HG03469 (cell line): ENCODE results near the gene TEKT5.
"Not testable (repeated sequence)": the region's sequence is repeated elsewhere in the genome, so short reads cannot be mapped to it uniquely, and the experiment has no call there.

Experiments
- ATAC-seq: cut with Tn5 transposase; IDR thresholded peaks from one replicate; pipeline ENCODE4 v1.9.1; 2021; ENCODE audit warnings: mild to moderate bottlenecking, moderate library complexity, moderate number of reproducible peaks; ENCODE audit not compliant: unreplicated experiment

TEKT5 gene

DNA sequence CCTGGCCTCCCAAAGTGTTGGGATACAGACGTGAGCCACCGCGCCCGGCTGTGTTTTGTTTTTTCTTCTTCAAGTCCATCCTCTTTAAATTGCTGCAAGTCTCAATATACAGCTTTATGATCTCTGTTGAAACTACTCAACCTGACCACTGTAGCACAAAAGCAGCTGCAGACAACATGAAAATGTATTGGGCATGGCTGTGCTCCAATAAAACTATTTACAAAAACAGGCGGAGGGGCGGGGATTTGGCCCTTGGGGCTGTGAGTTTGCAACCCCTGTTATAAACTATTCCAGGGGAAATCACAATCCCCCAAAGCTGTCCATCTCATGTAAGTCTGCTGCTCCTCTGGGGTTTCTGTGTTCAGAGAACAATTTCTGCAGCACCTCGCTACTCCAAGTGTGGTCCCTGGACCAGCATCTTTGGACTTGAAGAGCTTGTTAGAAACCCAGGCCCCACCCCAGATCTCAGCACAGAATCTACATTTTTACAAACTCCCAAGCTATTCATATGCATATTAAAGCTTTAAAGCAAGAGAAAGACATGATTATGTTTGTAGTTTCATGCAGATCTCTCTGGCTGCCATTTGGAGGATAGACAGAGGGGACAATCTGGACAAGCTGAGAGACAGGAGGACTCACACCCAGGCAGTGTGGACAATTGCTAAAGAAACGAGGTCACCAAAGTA, 33.6 kb downstream of the TEKT5 start:
- no peak for ATAC-seq

GRCh38 chr16:10658943-10659342, 35.8 kb downstream of the TEKT5 start:
- ATAC-seq, result no peak

GRCh38 chr16:10657925-10658324, 36.8 kb downstream of the TEKT5 start:
- ATAC-seq, result no peak

DNA sequence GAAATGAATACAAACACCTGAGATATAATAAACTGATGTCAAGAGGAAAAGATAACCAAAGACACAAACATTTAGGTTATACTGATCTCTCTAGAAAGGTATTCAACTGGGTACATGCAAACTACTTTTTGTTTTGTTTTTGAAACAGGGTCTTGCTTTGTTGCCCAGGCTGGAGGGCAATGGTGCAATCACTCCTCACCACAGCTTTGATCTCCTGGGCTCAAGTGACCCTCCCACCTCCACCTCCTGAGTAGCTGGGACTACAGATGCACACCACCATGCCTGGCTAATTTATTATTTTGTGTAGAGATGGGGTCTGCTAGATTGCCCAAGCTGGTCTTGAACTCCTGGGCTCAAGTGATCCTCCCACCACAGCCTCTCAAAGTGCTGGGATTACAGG, 38.1 kb downstream of the TEKT5 start:
- no peak for ATAC-seq

DNA sequence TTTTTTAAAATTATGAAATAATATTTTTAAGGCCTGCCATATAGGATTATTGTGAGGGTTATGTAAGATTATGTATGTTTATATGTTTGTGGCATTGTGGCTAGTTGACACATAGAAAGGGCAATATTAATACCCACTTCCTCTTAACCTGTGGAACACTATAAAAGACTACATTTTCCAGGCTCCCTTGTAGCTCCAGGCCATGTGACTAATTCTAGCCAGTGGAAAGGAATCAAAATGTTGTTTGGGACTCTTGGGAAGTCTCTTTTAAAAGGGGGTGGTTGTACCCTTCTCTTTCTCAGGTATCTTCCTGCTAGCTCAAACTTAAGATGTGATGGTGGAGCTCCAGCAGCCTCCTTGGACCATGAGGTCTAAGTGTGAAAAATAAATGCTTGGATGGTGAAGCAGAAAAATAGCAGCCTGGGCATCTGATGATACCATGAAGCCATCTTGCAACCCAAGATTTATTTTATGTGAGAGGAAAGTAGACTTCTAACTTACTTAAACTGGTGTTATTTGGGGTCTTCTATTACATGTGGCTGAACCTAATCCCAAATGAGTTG, 39.2 kb downstream of the TEKT5 start:
- no peak for ATAC-seq

DNA sequence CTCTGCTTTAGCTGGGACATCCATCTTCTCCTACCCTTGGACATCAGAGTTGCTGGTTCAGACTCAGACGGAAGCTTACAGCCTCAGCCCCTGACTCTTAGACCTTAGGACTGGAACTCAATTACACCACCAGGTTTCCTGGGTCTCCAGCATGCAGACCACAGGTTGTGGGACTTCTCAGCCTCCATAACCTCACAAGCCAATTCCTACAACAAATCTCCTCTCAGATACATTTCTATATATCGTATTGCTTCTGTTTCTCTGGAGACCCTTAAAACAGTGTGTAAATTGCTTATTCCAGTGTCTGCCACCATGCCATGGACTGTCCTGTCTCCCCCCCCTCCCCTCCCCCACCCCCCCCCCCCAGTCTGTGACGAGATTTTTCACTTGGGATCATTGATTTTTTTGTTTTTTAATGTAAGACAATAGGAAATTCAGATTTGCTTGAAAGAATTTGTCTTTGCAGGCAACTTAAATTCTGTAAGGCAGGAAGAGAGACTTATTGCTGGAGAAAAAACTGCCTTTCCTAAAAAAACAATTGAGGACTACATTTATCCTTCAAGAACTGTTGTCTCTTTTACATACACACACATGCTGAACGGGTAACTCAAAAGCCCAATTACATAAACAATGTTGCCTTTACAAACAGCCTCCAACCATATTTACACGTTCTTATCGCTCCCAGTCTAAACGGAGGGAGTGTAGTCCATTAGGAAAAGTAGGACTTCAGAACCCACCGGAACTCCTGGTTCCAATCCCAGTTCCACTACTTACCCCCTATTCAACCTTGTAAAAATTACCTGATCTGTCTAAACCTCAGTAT, 39.9 kb downstream of the TEKT5 start:
- no peak for ATAC-seq

GRCh38 chr16:10652730-10653590, 41.8 kb downstream of the TEKT5 start:
- no peak for ATAC-seq

DNA sequence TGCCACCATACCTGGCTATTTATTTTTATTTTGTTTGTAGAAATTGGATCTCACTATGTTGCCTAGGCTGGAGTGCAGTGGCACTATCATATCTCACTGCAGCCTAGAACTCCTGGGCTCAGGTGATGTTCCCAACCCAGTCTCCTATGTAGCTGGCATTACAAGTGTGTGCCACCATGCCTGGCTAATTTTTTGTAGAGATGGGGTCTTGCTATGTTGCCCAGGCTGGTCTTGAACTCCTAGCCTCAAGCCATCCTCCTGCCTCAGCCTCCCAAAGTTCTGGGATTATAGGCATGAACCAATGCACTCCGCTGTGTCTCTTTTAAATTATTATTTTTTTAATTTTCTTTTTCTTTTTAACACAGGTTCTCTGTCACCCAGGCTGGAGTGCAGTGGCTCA, 45.6 kb downstream of the TEKT5 start:
- not testable (repeated sequence) for ATAC-seq

GRCh38 chr16:10647721-10648296, 46.9 kb downstream of the TEKT5 start:
- ATAC-seq, result no peak

DNA sequence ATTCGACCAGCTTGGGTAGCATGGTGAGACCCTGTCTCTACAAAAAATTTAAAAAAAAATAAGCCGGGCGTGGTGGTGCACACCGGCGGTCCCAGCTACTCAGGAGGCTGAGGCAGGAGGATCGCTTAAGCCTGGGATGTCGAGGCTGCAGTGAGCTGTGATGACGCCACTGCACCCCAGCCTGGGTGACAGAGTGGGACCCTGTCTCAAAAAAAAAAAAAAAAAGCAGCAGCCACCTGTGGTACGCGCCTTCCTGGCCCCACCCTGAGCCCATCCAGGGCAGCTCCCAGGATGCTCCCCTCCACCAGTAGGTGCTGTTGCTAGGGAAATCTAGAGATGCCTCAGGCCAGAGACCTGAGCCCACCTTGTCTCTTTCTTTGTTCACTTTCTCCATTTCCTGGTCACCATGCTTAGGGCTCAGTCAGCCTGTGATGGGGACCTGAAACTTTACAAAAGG, 47.4 kb downstream of the TEKT5 start:
- no peak for ATAC-seq

GRCh38 chr16:10646581-10647263, 48.0 kb downstream of the TEKT5 start:
- no peak for ATAC-seq

GRCh38 chr16:10646228-10646580, 48.5 kb downstream of the TEKT5 start:
- ATAC-seq, result no peak

- ATAC-seq, result no peak
These were observed 50.6 kb downstream of the TEKT5 start for GRCh38 chr16:10644092-10644491.

DNA sequence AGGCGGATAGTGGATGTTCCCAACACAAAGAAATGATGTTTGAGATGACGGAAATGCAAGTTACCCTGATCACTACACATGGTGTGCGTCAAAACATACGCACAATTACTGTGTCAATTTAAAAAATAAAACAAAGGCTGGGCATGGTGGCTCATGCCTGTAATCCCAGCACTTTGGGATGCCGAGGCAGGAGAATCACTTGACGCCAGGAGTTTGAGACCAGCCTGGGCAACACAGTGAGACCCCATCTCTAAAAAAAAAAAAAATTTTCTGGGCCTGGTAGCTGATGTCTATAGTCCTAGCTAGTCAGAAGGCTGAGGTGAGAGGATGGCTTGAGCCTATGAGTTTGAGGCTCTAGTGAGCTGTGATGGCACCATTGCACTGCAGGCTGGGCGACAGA, 51.8 kb downstream of the TEKT5 start:
- ATAC-seq, result no peak

DNA sequence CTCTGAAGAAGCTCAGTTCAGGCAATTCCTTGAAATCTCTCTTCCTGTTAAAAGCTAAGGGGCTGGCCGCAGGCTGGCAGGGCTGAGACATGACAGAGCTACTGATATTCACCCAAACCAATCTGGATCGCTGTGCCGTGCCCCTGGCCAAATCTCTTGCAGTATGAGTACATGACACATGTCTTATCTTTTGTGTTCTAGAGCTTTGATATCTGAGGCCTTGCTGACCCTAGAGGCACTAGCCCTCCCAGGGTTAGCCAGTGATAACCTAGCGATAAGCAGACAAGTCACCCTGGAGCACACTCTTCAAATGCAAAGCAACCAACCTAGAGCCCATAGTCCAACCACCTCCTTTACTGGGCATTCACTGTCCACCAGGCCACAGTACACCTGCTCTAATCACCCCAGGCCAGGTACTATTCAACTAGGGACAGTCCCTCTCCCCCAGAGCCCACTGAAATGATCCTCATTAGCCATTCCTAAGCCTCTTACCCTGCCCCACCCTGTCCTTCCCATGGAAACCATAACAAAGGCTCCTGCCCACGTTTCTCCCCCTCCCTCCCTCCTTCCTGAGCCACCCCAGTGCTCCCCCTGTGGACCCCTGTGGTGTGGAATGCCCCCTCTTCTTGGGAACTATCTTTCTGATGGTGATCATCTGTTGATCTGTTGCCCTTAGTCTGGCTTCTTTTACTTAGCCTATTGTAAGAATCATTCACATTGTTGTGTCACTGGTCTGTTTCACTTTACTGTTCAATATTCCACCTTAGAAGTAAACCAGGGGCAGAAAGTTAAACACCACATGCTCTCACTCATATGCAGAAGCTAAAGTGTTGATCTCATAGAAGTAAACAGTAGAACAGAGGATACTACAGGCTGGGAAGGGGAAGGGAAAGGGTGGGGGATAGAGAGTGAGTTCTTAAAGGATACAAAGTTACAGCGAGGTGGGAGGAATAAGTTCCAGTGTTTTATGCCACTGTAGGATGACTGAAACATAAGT, 52.5 kb downstream of the TEKT5 start:
- no peak for ATAC-seq

DNA sequence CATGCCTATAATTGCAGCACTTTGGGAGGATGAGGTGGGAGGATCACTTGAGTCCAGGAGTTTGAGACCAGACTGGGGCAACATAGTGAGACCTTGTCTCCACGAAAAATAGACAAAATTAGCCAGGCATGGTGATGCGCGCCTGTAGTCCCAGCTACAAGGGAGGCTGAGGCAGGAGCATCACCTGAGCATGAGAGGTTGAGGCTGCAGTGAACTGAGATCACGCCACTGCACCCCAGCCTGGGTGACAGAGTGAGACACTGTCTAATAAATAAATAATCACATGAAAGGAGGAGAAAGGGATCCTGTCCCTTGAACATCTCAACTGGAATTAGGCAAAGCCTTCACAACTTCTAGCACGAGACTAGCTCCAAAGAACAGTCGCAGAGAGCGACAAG, 53.2 kb downstream of the TEKT5 start:
- ATAC-seq, result no peak

DNA sequence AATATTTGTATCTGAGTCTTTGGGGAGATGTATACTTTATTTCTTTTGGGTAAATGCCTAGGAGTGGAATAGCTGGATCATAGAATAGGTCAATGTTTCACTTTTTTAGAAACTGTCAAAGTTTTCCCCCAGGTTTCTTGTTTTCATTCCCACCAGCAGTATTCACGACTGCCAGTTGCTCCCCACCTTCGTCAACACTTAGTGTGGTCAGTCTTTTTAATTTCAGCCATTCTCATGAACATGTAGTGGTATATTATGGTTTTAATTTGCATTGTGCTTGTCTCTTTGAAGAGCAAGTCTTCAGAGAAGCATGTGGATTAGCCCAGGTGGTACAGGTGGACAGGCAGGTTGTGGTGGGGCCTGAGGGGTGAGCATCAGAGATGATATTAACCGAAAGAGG, 53.8 kb downstream of the TEKT5 start:
- no peak for ATAC-seq

GRCh38 chr16:10638101-10638500, 56.6 kb downstream of the TEKT5 start:
- no peak for ATAC-seq
